Neural progenitor cell (in vitro differentiated cells): ENCODE results near the gene UBTD2.

Experiments
- CTCF ChIP-seq: fragments of 200-600 bp; sonication (generic); IDR thresholded peaks from 2 replicates; pipeline ENCODE4 v1.5.1; 2017; ENCODE audit warnings: antibody characterized with exemption, mild to moderate bottlenecking
- EZH2 ChIP-seq: fragments of 200-600 bp; sonication (generic); IDR thresholded peaks from 2 replicates; pipeline ENCODE4 v1.6.1; 2017; ENCODE audit warnings: antibody characterized with exemption, mild to moderate bottlenecking, moderate library complexity
- EZH2phosphoT487 ChIP-seq: fragments of 200-600 bp; sonication (generic); IDR thresholded peaks from 2 replicates; pipeline ENCODE4 v1.6.1; 2017; ENCODE audit warnings: antibody characterized with exemption

DNA sequence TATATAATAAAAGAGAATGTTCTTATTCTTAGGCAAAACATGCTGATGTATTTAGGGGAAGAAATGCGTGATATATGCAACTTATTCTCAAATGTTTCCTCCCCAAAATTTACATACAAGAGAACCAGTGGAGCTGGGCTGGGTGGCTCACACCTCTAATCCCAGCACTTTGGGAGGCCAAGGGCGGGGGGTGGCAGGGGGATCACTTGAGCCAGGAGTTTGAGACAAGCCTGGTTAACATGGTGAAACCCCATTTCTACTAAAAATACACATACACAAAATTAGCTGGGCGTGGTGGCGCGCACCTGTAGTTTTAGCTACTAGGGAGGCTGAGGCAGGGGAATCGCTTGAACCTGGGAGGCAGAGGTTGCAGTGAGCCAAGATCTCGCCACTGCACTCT is 27.5 kb upstream of the UBTD2 start:
- TF ChIP-seq CTCF (no peak), EZH2 (no peak), EZH2phosphoT487 (no peak)
